Endothelial cell of umbilical vein (primary cell): ENCODE data around the gene MTA1. TPM values are rescaled to one million over a fixed set of nuclear protein-coding genes. Genes with fewer than 3 reads are reported as not detected.

Experiments
- BruUV-seq: library from RNA; stranded (reverse); fragments of 400-500 nt; replicated peaks from 2 replicates; lab custom pipeline; 2021; lab: Mats Ljungman, UMichigan
- CTCF ChIA-PET: fragments of 300-600, 350-600 bp; sonication (Branson Sonifier 250); formaldehyde crosslinking; loops from one replicate; lab custom pipeline; 2021; ENCODE audit warnings: antibody characterized with exemption, inconsistent platforms; lab: Charles Lee
- POLR2A ChIA-PET: fragments of 300-600, 350-600 bp; sonication (Branson Sonifier 250); formaldehyde crosslinking; loops from one replicate; lab custom pipeline; 2021; ENCODE audit warnings: antibody characterized with exemption, inconsistent platforms; lab: Charles Lee
- DNase-seq: peaks from one replicate; pipeline ENCODE4 v3.0.0-alpha.2; 2011; ENCODE audit warnings: low read depth, low spot score
- FAIRE-seq: peaks from 2 replicates; lab custom pipeline; 2011; peaks lifted over from hg19 to GRCh38; lab: Jason Lieb, UNC
- H2AFZ ChIP-seq: 2 replicates; pipeline ENCODE4 v1.6.0; 2012; ENCODE audit warnings: low read depth, low read length, control low read depth, inconsistent platforms
- H3K27ac ChIP-seq: 2 replicates; pipeline ENCODE4 v1.5.1; 2011; ENCODE audit warnings: low read depth, mild to moderate bottlenecking, control low read depth, low read length, moderate library complexity; ENCODE audit not compliant: insufficient read depth
- H3K27me3 ChIP-seq, 2 experiments: 2 replicates each; pipeline versions ENCODE4 v1.6.0 to v1.6.1; 2011; ENCODE audit warnings: low read length in 2 of 2, mixed read lengths in 1 of 2; ENCODE audit not compliant: control insufficient read depth in 2 of 2, insufficient read depth in 2 of 2
- H3K36me3 ChIP-seq, 2 experiments: 2 replicates in 1 of 2; 3 replicates in 1 of 2; pipeline ENCODE4 v1.5.1; 2011; ENCODE audit warnings: low read length in 2 of 2, mild to moderate bottlenecking in 1 of 2, moderate library complexity in 1 of 2; ENCODE audit not compliant: control insufficient read depth in 2 of 2, insufficient read depth in 2 of 2; ENCODE audit errors: extremely low read depth in 1 of 2
- H3K4me1 ChIP-seq: 3 replicates; pipeline ENCODE4 v1.5.1; 2011; ENCODE audit warnings: mild to moderate bottlenecking, low read length; ENCODE audit not compliant: control insufficient read depth, insufficient read depth; ENCODE audit errors: extremely low read depth
- H3K4me2 ChIP-seq: 2 replicates; pipeline ENCODE4 v1.6.1; 2011; ENCODE audit warnings: low read length, control low read depth, mixed read lengths; ENCODE audit not compliant: insufficient read depth
- H3K4me3 ChIP-seq, 3 experiments: fragments of 200-600 bp in 1 of 3; sonication (generic), shearing (Covaris generic) in 1 of 3; replicated peaks in 1 of 3; 2 replicates each; pipeline ENCODE4 v1.5.1; 2011 to 2016; ENCODE audit warnings: control low read depth in 3 of 3, low read length in 3 of 3, mild to moderate bottlenecking in 2 of 3, inconsistent platforms in 1 of 3, low read depth in 1 of 3, moderate library complexity in 1 of 3; ENCODE audit not compliant: insufficient read depth in 1 of 3
- H3K79me2 ChIP-seq: 2 replicates; pipeline ENCODE4 v1.6.0; 2012; ENCODE audit warnings: low read length, inconsistent platforms; ENCODE audit not compliant: control insufficient read depth, insufficient read depth
- H3K9ac ChIP-seq: replicated peaks from 2 replicates; pipeline ENCODE3; 2011; ENCODE audit warnings: low read length, control low read depth; ENCODE audit not compliant: insufficient read depth; ENCODE audit errors: extremely low read depth
- H3K9me1 ChIP-seq: replicated peaks from 3 replicates; pipeline ENCODE4 v1.6.0; 2011; ENCODE audit warnings: mild to moderate bottlenecking, low read length; ENCODE audit not compliant: control insufficient read depth, insufficient read depth; ENCODE audit errors: extremely low read depth
- H3K9me3 ChIP-seq: replicated peaks from 2 replicates; pipeline ENCODE4 v1.5.1; 2012; ENCODE audit warnings: low read length, inconsistent platforms; ENCODE audit not compliant: control insufficient read depth, insufficient read depth
- H4K20me1 ChIP-seq: replicated peaks from 2 replicates; pipeline ENCODE3; 2011; ENCODE audit warnings: mild to moderate bottlenecking, low read length; ENCODE audit not compliant: control insufficient read depth, insufficient read depth; ENCODE audit errors: extremely low read depth
- EZH2 ChIP-seq: IDR thresholded peaks from 2 replicates; pipeline ENCODE4 v1.6.1; 2012; ENCODE audit warnings: borderline replicate concordance, low read depth, mild to moderate bottlenecking, moderate library complexity, low read length, inconsistent platforms; ENCODE audit not compliant: severe bottlenecking
- GATA2 ChIP-seq: IDR thresholded peaks from 2 replicates; pipeline ENCODE4 v1.7.0; 2011; ENCODE audit warnings: low read depth, mild to moderate bottlenecking, moderate library complexity, mixed read lengths, low read length; ENCODE audit not compliant: insufficient read length, insufficient read depth
- JUN ChIP-seq: IDR thresholded peaks from 2 replicates; pipeline ENCODE4 v1.6.1; 2011; ENCODE audit warnings: borderline replicate concordance, low read depth; ENCODE audit not compliant: insufficient read length, insufficient read depth
- MYC ChIP-seq: IDR thresholded peaks from one replicate; pipeline ENCODE4 v1.6.1; 2011; ENCODE audit warnings: mild to moderate bottlenecking, low read depth, low read length
- POLR2A ChIP-seq: IDR thresholded peaks from 2 replicates; pipeline ENCODE4 v1.6.1; 2012; ENCODE audit warnings: low read depth, mild to moderate bottlenecking, control low read depth, low read length
- POLR2AphosphoS5 ChIP-seq: IDR thresholded peaks from 2 replicates; pipeline ENCODE4 v1.6.1; 2012; ENCODE audit warnings: low read depth, mild to moderate bottlenecking, control low read depth, low read length, moderate library complexity; ENCODE audit not compliant: insufficient read depth
- dilution Hi-C: fragments of 300-500 bp; cut with MboI; formaldehyde crosslinking; loops from one replicate; pipeline ENCODE4 v1.15.0; 2019; ENCODE audit warnings: low sequenced_read_pairs; ENCODE audit not compliant: extremely low pct_ligation_motif_present
- intact Hi-C: fragments of 100-400 bp; cut with micrococcal nuclease; formaldehyde crosslinking; loops from one replicate; pipeline ENCODE4 v1.10.0; 2022
- polyA plus RNA-seq, 4 experiments: library from polyadenylated mRNA; depleted of rRNA in 3 of 4; stranded (reverse) in 3 of 4; unstranded in 1 of 4; fragments of >200 nt; gene quantifications; 2 replicates each; pipeline versions ENCODE4 v1.2.1 to v1.2.3, GENCODE V29; 2011 to 2012; ENCODE audit warnings: missing spikeins in 1 of 4
- total RNA-seq: library from RNA; stranded (reverse); gene quantifications from 2 replicates; pipeline ENCODE4 v1.2.3, GENCODE V29; 2021
- TF ChIP-seq, protein P1 (sequence below), 2 donors: IDR thresholded peaks; 1 replicate in 1 of 2; 2 replicates in 1 of 2; pipeline ENCODE4 v1.5.1; 2011; ENCODE audit warnings: low read length in 2 of 2, mild to moderate bottlenecking in 2 of 2, moderate library complexity in 2 of 2, control low read depth in 1 of 2, inconsistent platforms in 1 of 2, low read depth in 1 of 2; ENCODE audit not compliant: insufficient read depth in 1 of 2; ENCODE audit errors: extremely low read depth in 1 of 2
- TF ChIP-seq, protein P2 (sequence below): IDR thresholded peaks from 2 replicates; pipeline ENCODE4 v1.6.1; 2011; ENCODE audit not compliant: insufficient read depth, insufficient read length

MTA1 gene
- total and polyA plus RNA-seq, 2 donors (not counting 3 experiments of a cell fraction or from before 2014, with no cell fraction given), result 85.2 to 167 TPM

DNA sequence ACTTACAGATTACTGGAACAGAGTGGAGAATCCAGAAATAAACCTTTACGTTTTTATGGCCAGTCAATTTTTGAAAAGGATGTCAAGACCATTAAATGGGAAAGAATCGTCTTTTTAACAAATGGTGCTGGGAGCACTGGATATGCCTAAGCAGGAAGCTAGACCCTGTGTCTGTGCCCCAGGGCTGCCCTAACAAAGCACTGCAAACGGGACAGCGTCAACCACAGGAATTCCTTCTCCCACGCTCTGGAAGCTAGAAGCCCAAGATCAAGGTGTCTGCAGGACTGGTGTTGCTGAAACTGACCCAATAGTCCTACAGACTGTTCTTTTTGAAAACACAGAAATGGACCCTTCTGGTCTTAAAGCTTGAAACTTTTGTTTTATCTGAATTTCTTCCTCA is 97.5 kb downstream of the MTA1 start:
- H3K4me2 ChIP-seq, result no peak overlapping the region
- intact Hi-C loops, result no loop called here
- peaks cover 3 to 8% of the 10 kb centered on the region in 2 experiments for H3K27me3 ChIP-seq
- H3K9me1 ChIP-seq, result no peaks in the 10 kb centered on the region
- POLR2A ChIA-PET, result no interaction called here
- no peaks in the 10 kb centered on the region for H4K20me1 ChIP-seq
- no peak overlapping the region for H2AFZ ChIP-seq
- no peak overlapping the region for H3K27ac ChIP-seq
- CTCF ChIA-PET, result interaction anchor here (1.0 kb wide), 2 partner anchors 11 to 36 kb away, joined by 3 read pairs; no protein-coding TSS in a partner anchor
- TF ChIP-seq EZH2, result no peak
- no peak for TF ChIP-seq POLR2A
- TF ChIP-seq GATA2, result no peak
- TF ChIP-seq, protein P1, sequence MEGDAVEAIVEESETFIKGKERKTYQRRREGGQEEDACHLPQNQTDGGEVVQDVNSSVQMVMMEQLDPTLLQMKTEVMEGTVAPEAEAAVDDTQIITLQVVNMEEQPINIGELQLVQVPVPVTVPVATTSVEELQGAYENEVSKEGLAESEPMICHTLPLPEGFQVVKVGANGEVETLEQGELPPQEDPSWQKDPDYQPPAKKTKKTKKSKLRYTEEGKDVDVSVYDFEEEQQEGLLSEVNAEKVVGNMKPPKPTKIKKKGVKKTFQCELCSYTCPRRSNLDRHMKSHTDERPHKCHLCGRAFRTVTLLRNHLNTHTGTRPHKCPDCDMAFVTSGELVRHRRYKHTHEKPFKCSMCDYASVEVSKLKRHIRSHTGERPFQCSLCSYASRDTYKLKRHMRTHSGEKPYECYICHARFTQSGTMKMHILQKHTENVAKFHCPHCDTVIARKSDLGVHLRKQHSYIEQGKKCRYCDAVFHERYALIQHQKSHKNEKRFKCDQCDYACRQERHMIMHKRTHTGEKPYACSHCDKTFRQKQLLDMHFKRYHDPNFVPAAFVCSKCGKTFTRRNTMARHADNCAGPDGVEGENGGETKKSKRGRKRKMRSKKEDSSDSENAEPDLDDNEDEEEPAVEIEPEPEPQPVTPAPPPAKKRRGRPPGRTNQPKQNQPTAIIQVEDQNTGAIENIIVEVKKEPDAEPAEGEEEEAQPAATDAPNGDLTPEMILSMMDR (IDR thresholded peaks at IDR 0.05; ENCODE audit: extremely low read depth in 1 of 2, insufficient read depth in 1 of 2, low read depth in 1 of 2, low read length in 2 of 2), result no peak
- TF ChIP-seq POLR2AphosphoS5, result no peak
- TF ChIP-seq JUN, result no peak
- TF ChIP-seq, protein P2, sequence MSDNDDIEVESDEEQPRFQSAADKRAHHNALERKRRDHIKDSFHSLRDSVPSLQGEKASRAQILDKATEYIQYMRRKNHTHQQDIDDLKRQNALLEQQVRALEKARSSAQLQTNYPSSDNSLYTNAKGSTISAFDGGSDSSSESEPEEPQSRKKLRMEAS, result no peak
- TF ChIP-seq MYC, result no peak
- DNase-seq (no peak), FAIRE-seq (no peak)
- H3K9me3 ChIP-seq, result no peaks in the 10 kb centered on the region
- H3K4me3 ChIP-seq, result no peak overlapping the region
- dilution Hi-C loops, result no loop called here
- no peak overlapping the region for H3K9ac ChIP-seq
- no TSS peak for BruUV-seq
- H3K36me3 ChIP-seq, result no peaks in the 10 kb centered on the region
- no peaks in the 10 kb centered on the region for H3K79me2 ChIP-seq
- H3K4me1 ChIP-seq, result no peaks in the 10 kb centered on the region
